Erythroblast (primary cell): ENCODE results near the gene DGKB.

Experiments used
- GATA1 ChIP-seq: IDR thresholded peaks from 2 replicates; pipeline ENCODE4 v1.6.1; 2011; ENCODE audit warnings: low read depth, mild to moderate bottlenecking, control low read depth, low read length, moderate library complexity
- POLR2A ChIP-seq: IDR thresholded peaks from 2 replicates; pipeline ENCODE4 v1.6.1; 2011; ENCODE audit warnings: mild to moderate bottlenecking, low read length

GRCh38 chr7:14717169-14717568, 185.4 kb downstream of the DGKB start:
- TF ChIP-seq POLR2A (no peak), GATA1 (no peak)
